ENCODE results near the gene COL27A1.

Gene COL27A1

DNA sequence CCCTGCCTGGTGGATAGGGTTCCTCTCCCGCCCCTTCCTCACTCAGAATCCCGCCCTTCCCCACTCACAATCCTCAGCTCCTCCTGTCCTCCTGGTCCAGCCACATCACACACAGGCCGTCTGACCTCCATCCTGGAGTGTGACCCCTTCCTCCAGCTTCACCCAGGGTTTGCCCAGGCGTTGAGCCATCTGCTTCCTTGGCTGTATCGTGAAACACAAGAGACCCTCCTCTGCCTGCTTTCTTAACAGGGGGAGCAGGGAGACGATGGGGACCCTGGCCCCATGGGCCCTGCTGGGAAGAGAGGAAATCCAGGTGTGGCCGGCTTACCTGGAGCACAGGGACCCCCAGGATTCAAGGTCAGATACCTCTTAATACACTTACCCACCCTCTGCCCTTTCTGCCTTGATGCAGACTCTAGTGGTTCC, 135.2 kb downstream of the COL27A1 start:
- no peak for TF ChIP-seq FOXP2 (optimal IDR thresholded peaks at IDR 0.05; ENCODE audit: borderline replicate concordance, extremely low read depth, extremely low read length, insufficient read depth)
- no peak for TF ChIP-seq TAF1 (IDR thresholded peaks at IDR 0.05; ENCODE audit: borderline replicate concordance, insufficient read depth, low read length)
- TF ChIP-seq POLR2AphosphoS5 (IDR thresholded peaks at IDR 0.05; ENCODE audit: low read depth, low read length), result no peak
- TF ChIP-seq, protein P1, sequence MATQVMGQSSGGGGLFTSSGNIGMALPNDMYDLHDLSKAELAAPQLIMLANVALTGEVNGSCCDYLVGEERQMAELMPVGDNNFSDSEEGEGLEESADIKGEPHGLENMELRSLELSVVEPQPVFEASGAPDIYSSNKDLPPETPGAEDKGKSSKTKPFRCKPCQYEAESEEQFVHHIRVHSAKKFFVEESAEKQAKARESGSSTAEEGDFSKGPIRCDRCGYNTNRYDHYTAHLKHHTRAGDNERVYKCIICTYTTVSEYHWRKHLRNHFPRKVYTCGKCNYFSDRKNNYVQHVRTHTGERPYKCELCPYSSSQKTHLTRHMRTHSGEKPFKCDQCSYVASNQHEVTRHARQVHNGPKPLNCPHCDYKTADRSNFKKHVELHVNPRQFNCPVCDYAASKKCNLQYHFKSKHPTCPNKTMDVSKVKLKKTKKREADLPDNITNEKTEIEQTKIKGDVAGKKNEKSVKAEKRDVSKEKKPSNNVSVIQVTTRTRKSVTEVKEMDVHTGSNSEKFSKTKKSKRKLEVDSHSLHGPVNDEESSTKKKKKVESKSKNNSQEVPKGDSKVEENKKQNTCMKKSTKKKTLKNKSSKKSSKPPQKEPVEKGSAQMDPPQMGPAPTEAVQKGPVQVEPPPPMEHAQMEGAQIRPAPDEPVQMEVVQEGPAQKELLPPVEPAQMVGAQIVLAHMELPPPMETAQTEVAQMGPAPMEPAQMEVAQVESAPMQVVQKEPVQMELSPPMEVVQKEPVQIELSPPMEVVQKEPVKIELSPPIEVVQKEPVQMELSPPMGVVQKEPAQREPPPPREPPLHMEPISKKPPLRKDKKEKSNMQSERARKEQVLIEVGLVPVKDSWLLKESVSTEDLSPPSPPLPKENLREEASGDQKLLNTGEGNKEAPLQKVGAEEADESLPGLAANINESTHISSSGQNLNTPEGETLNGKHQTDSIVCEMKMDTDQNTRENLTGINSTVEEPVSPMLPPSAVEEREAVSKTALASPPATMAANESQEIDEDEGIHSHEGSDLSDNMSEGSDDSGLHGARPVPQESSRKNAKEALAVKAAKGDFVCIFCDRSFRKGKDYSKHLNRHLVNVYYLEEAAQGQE (IDR thresholded peaks at IDR 0.05; ENCODE audit: insufficient read depth in 1 of 2, low read depth in 2 of 2, low read length in 2 of 2), result no peak
- TF ChIP-seq SIN3A (IDR thresholded peaks at IDR 0.05; ENCODE audit: borderline replicate concordance, insufficient read depth, low read length), result no peak

- TF ChIP-seq SIN3A (IDR thresholded peaks at IDR 0.05; ENCODE audit: borderline replicate concordance, insufficient read depth, low read length), result no peak
- no peak for TF ChIP-seq TAF1 (IDR thresholded peaks at IDR 0.05; ENCODE audit: borderline replicate concordance, insufficient read depth, low read length)
- TF ChIP-seq POLR2AphosphoS5 (IDR thresholded peaks at IDR 0.05; ENCODE audit: low read depth, low read length), result no peak
- TF ChIP-seq, protein P1 (IDR thresholded peaks at IDR 0.05; ENCODE audit: insufficient read depth in 1 of 2, low read depth in 2 of 2, low read length in 2 of 2), result no peak
- no peak for TF ChIP-seq FOXP2 (optimal IDR thresholded peaks at IDR 0.05; ENCODE audit: borderline replicate concordance, extremely low read depth, extremely low read length, insufficient read depth)
Observed at GRCh38 chr9:114291064-114291474, 135.7 kb downstream of the COL27A1 start.

DNA sequence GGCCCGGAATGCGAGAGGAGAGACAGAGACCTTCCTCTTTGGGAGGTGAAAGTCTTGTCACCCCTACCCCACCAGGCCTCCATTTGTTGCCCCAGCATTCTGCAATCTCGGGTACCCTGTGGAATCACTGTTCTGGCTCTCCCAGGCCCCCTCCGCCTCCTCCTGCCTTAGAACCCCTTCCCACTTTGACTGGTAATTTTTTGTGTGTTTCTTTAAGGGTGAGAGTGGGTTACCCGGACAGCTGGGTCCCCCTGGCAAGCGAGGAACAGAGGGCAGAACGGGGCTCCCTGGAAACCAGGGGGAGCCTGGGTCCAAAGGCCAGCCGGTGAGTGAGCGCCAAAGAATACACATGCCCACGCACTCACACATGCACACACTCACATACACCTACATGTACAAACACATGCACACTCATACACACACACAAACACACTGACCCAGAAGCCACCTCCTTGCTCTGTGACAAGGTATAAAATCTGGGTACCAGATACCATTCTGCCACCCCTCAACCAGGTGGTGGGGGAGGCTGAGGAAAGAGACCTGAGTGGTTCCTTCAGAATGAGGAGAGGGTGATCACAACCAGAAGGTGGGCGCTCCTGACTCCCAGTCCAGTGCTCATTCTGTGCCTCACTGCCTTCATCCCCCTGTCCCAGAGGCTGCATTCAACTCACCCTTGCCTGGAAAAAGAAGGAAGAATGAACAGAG, 136.7 kb downstream of the COL27A1 start:
- no peak for TF ChIP-seq TAF1 (IDR thresholded peaks at IDR 0.05; ENCODE audit: borderline replicate concordance, insufficient read depth, low read length)
- TF ChIP-seq FOXP2 (optimal IDR thresholded peaks at IDR 0.05; ENCODE audit: borderline replicate concordance, extremely low read depth, extremely low read length, insufficient read depth), result no peak
- TF ChIP-seq, protein P1 (IDR thresholded peaks at IDR 0.05; ENCODE audit: insufficient read depth in 1 of 2, low read depth in 2 of 2, low read length in 2 of 2), result no peak
- no peak for TF ChIP-seq SIN3A (IDR thresholded peaks at IDR 0.05; ENCODE audit: borderline replicate concordance, insufficient read depth, low read length)
- no peak for TF ChIP-seq POLR2AphosphoS5 (IDR thresholded peaks at IDR 0.05; ENCODE audit: low read depth, low read length)

DNA sequence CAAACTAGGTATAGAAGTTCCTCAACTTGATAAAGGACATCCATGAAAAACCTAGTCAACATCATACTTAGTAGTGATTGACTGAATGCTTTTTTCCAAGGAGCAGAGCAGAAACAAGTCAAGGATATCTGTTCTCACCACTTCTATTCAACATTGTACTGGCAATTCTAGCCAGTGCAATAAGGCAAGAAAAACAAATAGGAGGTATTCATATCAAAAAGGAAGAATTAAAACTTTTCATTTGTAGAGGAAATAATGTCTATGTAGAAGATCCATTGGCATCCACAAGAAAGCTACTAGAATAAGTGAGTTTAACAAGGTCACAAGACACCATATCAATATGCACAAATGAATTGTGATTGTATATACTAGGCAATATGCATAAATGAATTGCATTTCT, 139.3 kb downstream of the COL27A1 start:
- TF ChIP-seq TAF1 (IDR thresholded peaks at IDR 0.05; ENCODE audit: borderline replicate concordance, insufficient read depth, low read length) (no peak), SIN3A (IDR thresholded peaks at IDR 0.05; ENCODE audit: borderline replicate concordance, insufficient read depth, low read length) (no peak), POLR2AphosphoS5 (IDR thresholded peaks at IDR 0.05; ENCODE audit: low read depth, low read length) (no peak), FOXP2 (optimal IDR thresholded peaks at IDR 0.05; ENCODE audit: borderline replicate concordance, extremely low read depth, extremely low read length, insufficient read depth) (no peak)
- TF ChIP-seq, protein P1 (IDR thresholded peaks at IDR 0.05; ENCODE audit: insufficient read depth in 1 of 2, low read depth in 2 of 2, low read length in 2 of 2), result no peak
